ENCODE results near the gene GOLGA6L10.
"Not testable (repeated sequence)": the region's sequence is repeated elsewhere in the genome, so short reads cannot be mapped to it uniquely, and the experiment has no call there.

- TF ChIP-seq, protein P1, sequence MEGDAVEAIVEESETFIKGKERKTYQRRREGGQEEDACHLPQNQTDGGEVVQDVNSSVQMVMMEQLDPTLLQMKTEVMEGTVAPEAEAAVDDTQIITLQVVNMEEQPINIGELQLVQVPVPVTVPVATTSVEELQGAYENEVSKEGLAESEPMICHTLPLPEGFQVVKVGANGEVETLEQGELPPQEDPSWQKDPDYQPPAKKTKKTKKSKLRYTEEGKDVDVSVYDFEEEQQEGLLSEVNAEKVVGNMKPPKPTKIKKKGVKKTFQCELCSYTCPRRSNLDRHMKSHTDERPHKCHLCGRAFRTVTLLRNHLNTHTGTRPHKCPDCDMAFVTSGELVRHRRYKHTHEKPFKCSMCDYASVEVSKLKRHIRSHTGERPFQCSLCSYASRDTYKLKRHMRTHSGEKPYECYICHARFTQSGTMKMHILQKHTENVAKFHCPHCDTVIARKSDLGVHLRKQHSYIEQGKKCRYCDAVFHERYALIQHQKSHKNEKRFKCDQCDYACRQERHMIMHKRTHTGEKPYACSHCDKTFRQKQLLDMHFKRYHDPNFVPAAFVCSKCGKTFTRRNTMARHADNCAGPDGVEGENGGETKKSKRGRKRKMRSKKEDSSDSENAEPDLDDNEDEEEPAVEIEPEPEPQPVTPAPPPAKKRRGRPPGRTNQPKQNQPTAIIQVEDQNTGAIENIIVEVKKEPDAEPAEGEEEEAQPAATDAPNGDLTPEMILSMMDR (conservative IDR thresholded peaks at IDR 0.05), result not testable (repeated sequence)
- TF ChIP-seq ZFX (IDR thresholded peaks at IDR 0.05), result not testable (repeated sequence)
Measured at GRCh38 chr15:82387209-82387608, 37.9 kb upstream of the GOLGA6L10 start.

Measured in C4-2B (cell line).